SK-N-SH (cell line): ENCODE measurements around the gene DGCR2. TPM values are rescaled to one million over a fixed set of nuclear protein-coding genes. Genes with fewer than 3 reads are reported as not detected.

Experiments
- CTCF ChIA-PET: fragments of 300-600, 350-600 bp; formaldehyde crosslinking; extraction: SDS; loops from one replicate; lab custom pipeline; 2021; lab: Yijun Ruan, JAX
- POLR2A ChIA-PET: fragments of 350-600 bp; sonication (Branson Sonifier 250); formaldehyde crosslinking; extraction: SDS; loops from one replicate; lab custom pipeline; 2020; ENCODE audit warnings: antibody characterized with exemption, inconsistent platforms; lab: Yijun Ruan, JAX
- DNase-seq: peaks from one replicate; pipeline ENCODE4 v3.0.0; 2012
- H2AFZ ChIP-seq: fragments of 200-600 bp; sonication (generic); 2 replicates; pipeline ENCODE4 v1.8.1; 2016; ENCODE audit warnings: antibody characterized with exemption, mild to moderate bottlenecking, low read depth
- H3F3A ChIP-seq: fragments of 200-600 bp; sonication (generic); replicated peaks from 2 replicates; pipeline ENCODE3; 2016; ENCODE audit warnings: antibody characterized with exemption, mild to moderate bottlenecking; ENCODE audit not compliant: insufficient read depth
- H3K27ac ChIP-seq, 2 experiments: fragments of 200-500 bp in 1 of 2; fragments of 200-600 bp in 1 of 2; sonication (Bioruptor generic) in 1 of 2; sonication (generic), shearing (Covaris generic) in 1 of 2; 2 replicates each; pipeline versions ENCODE4 v1.5.1 to v1.6.1; 2014 to 2016; ENCODE audit warnings: low read depth in 2 of 2, inconsistent platforms in 1 of 2, low read length in 1 of 2, mild to moderate bottlenecking in 1 of 2, mixed read lengths in 1 of 2
- H3K27me3 ChIP-seq: fragments of 200-600 bp; sonication (generic), shearing (Covaris generic); 2 replicates; pipeline ENCODE4 v1.6.1; 2016; ENCODE audit warnings: mixed run types; ENCODE audit not compliant: insufficient read depth
- H3K36me3 ChIP-seq, 2 experiments: fragments of 200-500 bp in 1 of 2; fragments of 200-600 bp in 1 of 2; sonication (Bioruptor generic) in 1 of 2; sonication (generic) in 1 of 2; replicated peaks in 1 of 2; 2 replicates each; pipeline versions ENCODE3 to v1.5.1; 2014 to 2016; ENCODE audit warnings: low read length in 1 of 2, mild to moderate bottlenecking in 1 of 2; ENCODE audit not compliant: insufficient read depth in 2 of 2, control insufficient read depth in 1 of 2
- H3K4me1 ChIP-seq, 2 experiments: fragments of 200-500 bp in 1 of 2; fragments of 200-600 bp in 1 of 2; sonication (Bioruptor generic) in 1 of 2; sonication (generic), shearing (Covaris generic) in 1 of 2; 2 replicates each; pipeline versions ENCODE4 v1.5.1 to v1.6.1; 2014 to 2016; ENCODE audit warnings: low read depth in 1 of 2, low read length in 1 of 2, mixed run types in 1 of 2; ENCODE audit not compliant: insufficient read depth in 2 of 2, control insufficient read depth in 1 of 2
- H3K4me2 ChIP-seq: fragments of 200-600 bp; sonication (generic), shearing (Covaris generic); 2 replicates; pipeline ENCODE4 v1.6.1; 2017; ENCODE audit warnings: mixed run types
- H3K4me3 ChIP-seq, 2 experiments: fragments of 200-500 bp in 1 of 2; fragments of 200-600 bp in 1 of 2; sonication (Bioruptor generic) in 1 of 2; sonication (generic), shearing (Covaris generic) in 1 of 2; 2 replicates each; pipeline versions ENCODE4 v1.5.1 to v1.8.1; 2014 to 2016; ENCODE audit warnings: low read depth in 2 of 2, inconsistent platforms in 1 of 2, low read length in 1 of 2, mild to moderate bottlenecking in 1 of 2, mixed read lengths in 1 of 2, moderate library complexity in 1 of 2
- H3K79me2 ChIP-seq: fragments of 200-600 bp; sonication (generic); 2 replicates; pipeline ENCODE4 v1.8.1; 2017; ENCODE audit warnings: mild to moderate bottlenecking; ENCODE audit not compliant: insufficient read depth
- H3K9ac ChIP-seq: fragments of 200-600 bp; sonication (generic); 2 replicates; pipeline ENCODE4 v1.6.1; 2017; ENCODE audit warnings: mixed run types
- H3K9me2 ChIP-seq: fragments of 200-600 bp; sonication (generic); 2 replicates; pipeline ENCODE4 v1.6.1; 2017; ENCODE audit warnings: mixed run types
- H3K9me3 ChIP-seq: fragments of 200-600 bp; sonication (generic); 2 replicates; pipeline ENCODE4 v1.6.1; 2017; ENCODE audit warnings: mixed run types, mild to moderate bottlenecking, moderate library complexity
- H4K20me1 ChIP-seq: fragments of 200-600 bp; sonication (generic); 2 replicates; pipeline ENCODE4 v1.6.1; 2017; ENCODE audit warnings: mild to moderate bottlenecking, mixed run types; ENCODE audit not compliant: insufficient read depth
- ELF1 ChIP-seq: IDR thresholded peaks from 2 replicates; pipeline ENCODE4 v1.4.0; 2012
- FOSL2 ChIP-seq: IDR thresholded peaks from 2 replicates; pipeline ENCODE4 v1.4.0; 2012; ENCODE audit warnings: low read depth, mild to moderate bottlenecking, moderate library complexity, borderline replicate concordance
- FOXJ3 ChIP-seq: sonication (generic); formaldehyde crosslinking; IDR thresholded peaks from 2 replicates; pipeline ENCODE4 v1.5.1; 2020; ENCODE audit warnings: mild to moderate bottlenecking, missing genetic modification reagents
- GATA2 ChIP-seq: sonication (generic); formaldehyde crosslinking; IDR thresholded peaks from 2 replicates; pipeline ENCODE4 v1.5.0; 2020; ENCODE audit warnings: mild to moderate bottlenecking, missing genetic modification reagents
- MXI1 ChIP-seq: IDR thresholded peaks from 2 replicates; pipeline ENCODE4 v1.6.1; 2012; ENCODE audit warnings: mild to moderate bottlenecking, low read depth, low read length, improper control_type of control experiment
- NFIC ChIP-seq: IDR thresholded peaks from 2 replicates; pipeline ENCODE4 v1.4.0; 2012; ENCODE audit warnings: borderline replicate concordance
- RCOR1 ChIP-seq: fragments of 150-350 bp; IDR thresholded peaks from 2 replicates; pipeline ENCODE4 v1.6.1; 2017; ENCODE audit warnings: antibody characterized with exemption, low read length
- RFX5 ChIP-seq: IDR thresholded peaks from 2 replicates; pipeline ENCODE4 v1.6.1; 2012; ENCODE audit warnings: mild to moderate bottlenecking, improper control_type of control experiment, low read length
- TAF1 ChIP-seq: IDR thresholded peaks from 2 replicates; pipeline ENCODE4 v1.6.1; 2012; ENCODE audit warnings: low read depth, mild to moderate bottlenecking, low read length, moderate library complexity, borderline replicate concordance
- WGBS: methylation state at CpG from one replicate; pipeline ENCODE4 v1.1.6; 2017; ENCODE audit warnings: low lambda C conversion rate; 5-methylcytosine and 5-hydroxymethylcytosine counted together
- polyA plus RNA-seq, 3 experiments: library from polyadenylated mRNA; depleted of rRNA; stranded (reverse); fragments of >200 nt; gene quantifications; 2 replicates each; pipeline ENCODE4 v1.2.3, GENCODE V29; 2012
- TF ChIP-seq, protein P1 (sequence below): IDR thresholded peaks from 2 replicates; pipeline ENCODE4 v1.4.0; 2012; ENCODE audit warnings: low read depth

The DGCR2 gene
- polyA plus RNA-seq, 1 of the 3 experiments (the other 2 are of a cell fraction) = 30.4 TPM

DNA sequence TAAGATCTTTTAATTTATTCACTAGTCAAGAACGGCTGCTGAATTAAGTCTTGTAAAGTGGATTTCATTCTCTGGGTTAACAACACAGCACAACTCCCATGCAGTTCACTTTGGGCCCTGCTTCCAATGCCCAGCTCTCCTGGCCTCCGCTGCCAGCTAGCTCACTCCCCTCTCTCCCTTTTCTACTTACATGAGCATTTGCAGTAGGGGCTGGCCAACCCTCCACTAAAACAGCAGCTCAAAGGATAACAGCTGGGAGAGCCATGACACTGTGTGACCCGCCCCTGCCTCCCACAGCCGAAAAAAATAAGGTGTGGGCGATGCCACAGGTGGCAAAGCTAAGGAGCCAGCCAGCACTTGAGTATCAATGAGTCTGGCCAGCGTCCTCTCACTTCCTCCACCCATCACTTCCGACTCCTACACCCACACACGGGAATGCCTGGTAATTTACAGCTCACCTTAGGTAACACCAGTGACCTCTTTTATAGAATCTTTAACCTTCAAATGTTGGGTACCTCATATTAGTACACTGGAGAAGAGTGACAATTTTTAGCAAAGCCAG is 56.8 kb downstream of the DGCR2 start:
- no peak overlapping the region for H3K27ac ChIP-seq
- CTCF ChIA-PET = interaction anchor here (0.7 to 2.0 kb wide), 3 partner anchors 20 to 41 kb away, joined by 3 to 6 read pairs (median 3); no protein-coding TSS in a partner anchor
- H3K4me3 ChIP-seq = no peak overlapping the region
- H3K4me1 ChIP-seq = peaks cover 0 to 5% of the 10 kb centered on the region in 2 experiments; a peak in 1 of 4 replicates
- H3K27me3 ChIP-seq = no peaks in the 10 kb centered on the region
- H3K4me2 ChIP-seq = no peak overlapping the region
- peaks cover 3% of the 10 kb centered on the region for H3F3A ChIP-seq
- H3K9me3 ChIP-seq = no peaks in the 10 kb centered on the region
- POLR2A ChIA-PET = no interaction called here
- DNase-seq = no peak
- TF ChIP-seq GATA2 (CRISPR knock-in tag) = no peak
- no peak for TF ChIP-seq RCOR1
- TF ChIP-seq, all 33 proteins: peak for 0
- Histone ChIP-seq H2AFZ (no peak overlapping the region), H3K9ac (no peak overlapping the region), H3K79me2 (peaks cover 4% of the 10 kb centered on the region; the same call in 1 of the 2 replicates), H3K36me3 (peaks cover 5 to 37% of the 10 kb centered on the region in 2 experiments), H4K20me1 (peaks cover 15% of the 10 kb centered on the region), H3K9me2 (no peaks in the 10 kb centered on the region)
- 96% methylated on average over 8 of the region's 8 CpGs for WGBS

DNA sequence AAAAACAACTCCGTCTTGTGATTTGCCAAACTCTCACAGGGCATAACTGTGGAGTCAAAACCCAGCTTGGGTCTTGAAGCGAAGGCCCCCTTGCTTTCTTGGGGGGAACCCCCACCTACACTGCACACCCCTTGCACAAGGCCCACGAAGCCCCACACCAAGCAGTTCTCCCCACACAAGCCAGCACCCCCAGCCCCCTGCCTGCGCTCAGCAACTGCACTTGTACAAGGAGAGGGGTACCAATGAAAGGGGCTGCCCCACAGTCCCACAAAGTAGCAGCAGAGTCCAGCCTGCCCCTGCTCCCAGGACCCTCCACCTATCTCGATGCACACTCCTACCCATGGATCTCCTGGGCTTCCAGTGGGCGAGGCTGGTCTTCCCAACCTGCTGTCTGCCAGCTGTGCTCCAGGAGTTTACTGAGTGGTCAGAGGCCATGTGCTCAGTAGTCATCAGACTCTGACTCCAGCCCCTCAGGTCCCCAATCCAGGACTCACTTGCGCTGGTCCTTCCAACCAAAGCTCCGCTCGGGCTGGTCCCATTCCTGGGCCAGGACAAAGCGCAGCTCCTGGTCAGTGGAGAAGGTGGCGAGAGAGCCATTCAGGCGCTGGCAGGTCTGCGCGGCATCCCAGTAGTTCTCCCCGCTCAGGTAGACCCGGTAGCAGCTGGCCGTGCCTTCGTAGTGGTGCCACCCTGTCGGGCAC is 57.7 kb downstream of the DGCR2 start:
- CTCF ChIA-PET = interaction anchor here (1.3 to 2.0 kb wide), 4 partner anchors 9 to 42 kb away, joined by 3 to 6 read pairs (median 4); no protein-coding TSS in a partner anchor
- H3F3A ChIP-seq = peaks cover 3% of the 10 kb centered on the region

DNA sequence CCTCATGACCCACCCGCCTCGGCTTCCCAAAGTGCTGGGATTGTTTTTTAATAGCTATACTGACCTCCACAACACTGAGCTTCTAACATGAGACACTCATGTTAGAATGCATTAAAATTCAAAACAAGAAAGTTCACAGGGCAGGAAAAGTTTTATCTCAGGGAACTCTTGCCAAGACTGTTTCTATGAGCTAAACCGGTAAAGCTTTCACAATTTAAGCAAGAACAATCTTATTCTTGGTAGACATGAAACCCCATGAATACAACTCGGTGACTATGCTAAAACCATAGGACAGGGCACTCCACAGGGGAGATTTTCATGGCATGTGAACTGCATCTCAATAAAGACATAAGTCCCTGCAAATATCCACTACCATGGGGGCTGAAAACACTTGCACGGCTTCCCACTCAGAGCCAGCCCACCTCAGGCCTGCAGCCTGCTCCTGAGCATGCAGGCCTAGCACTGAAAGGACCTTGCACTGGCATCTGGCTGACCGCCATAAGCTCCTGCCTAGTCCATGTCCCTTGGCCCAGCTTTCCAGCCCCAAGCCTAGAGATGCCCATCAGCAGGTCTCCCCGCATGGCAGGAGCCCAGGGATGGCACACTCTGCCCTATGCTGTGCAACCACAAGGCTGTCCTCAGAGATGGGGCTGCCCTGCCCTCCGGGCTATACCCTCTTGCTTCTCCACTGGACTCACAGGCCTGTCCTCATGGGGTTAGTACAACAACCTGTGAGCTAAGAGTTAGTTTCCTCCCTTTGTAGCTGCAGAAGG is 58.4 kb downstream of the DGCR2 start:
- POLR2A ChIA-PET = no interaction called here
- Histone ChIP-seq H4K20me1 (peaks cover 15% of the 10 kb centered on the region), H3K9me2 (no peaks in the 10 kb centered on the region), H3K27ac (no peak overlapping the region), H3K9ac (no peak overlapping the region), H3F3A (peaks cover 3% of the 10 kb centered on the region), H3K4me3 (no peak overlapping the region), H3K9me3 (no peaks in the 10 kb centered on the region), H2AFZ (no peak overlapping the region), H3K36me3 (peaks cover 5 to 44% of the 10 kb centered on the region in 2 experiments), H3K27me3 (no peaks in the 10 kb centered on the region), H3K79me2 (peaks cover 4% of the 10 kb centered on the region; the same call in 1 of the 2 replicates), H3K4me2 (no peak overlapping the region), H3K4me1 (0 out of 4 replicates have a peak, but pooled peaks cover 0 to 5% of the 10 kb centered on the region in 2 experiments)
- DNase-seq = no peak
- CTCF ChIA-PET = interaction anchor here (1.3 to 2.0 kb wide), 3 partner anchors 9 to 43 kb away, joined by 3 to 6 read pairs (median 4); no protein-coding TSS in a partner anchor
- WGBS = 98% methylated on average over 4 of the region's 8 CpGs
- TF ChIP-seq MXI1 = no peak
- no peak for TF ChIP-seq ELF1
- no peak for TF ChIP-seq TAF1

More for the DNA sequence above, 57.7 kb downstream of the DGCR2 start:
- Histone ChIP-seq H3K4me2 (no peak overlapping the region), H3K9me3 (no peaks in the 10 kb centered on the region), H3K4me3 (no peak overlapping the region), H4K20me1 (peaks cover 15% of the 10 kb centered on the region), H3K9ac (no peak overlapping the region), H3K4me1 (0 out of 4 replicates have a peak, but pooled peaks cover 0 to 5% of the 10 kb centered on the region in 2 experiments), H2AFZ (no peak overlapping the region), H3K9me2 (no peaks in the 10 kb centered on the region), H3K79me2 (peaks cover 4% of the 10 kb centered on the region; the same call in 1 of the 2 replicates), H3K27ac (no peak overlapping the region), H3K27me3 (no peaks in the 10 kb centered on the region), H3K36me3 (peaks cover 5 to 37% of the 10 kb centered on the region in 2 experiments)
- TF ChIP-seq GATA2 (CRISPR knock-in tag) (no peak), FOSL2 (no peak), NFIC (no peak), RFX5 (no peak), TAF1 (no peak), FOXJ3 (CRISPR knock-in tag) (no peak)
- TF ChIP-seq, protein P1, sequence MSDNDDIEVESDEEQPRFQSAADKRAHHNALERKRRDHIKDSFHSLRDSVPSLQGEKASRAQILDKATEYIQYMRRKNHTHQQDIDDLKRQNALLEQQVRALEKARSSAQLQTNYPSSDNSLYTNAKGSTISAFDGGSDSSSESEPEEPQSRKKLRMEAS = no peak
- WGBS = 98% methylated on average over 16 of the region's 19 CpGs
- no peak for DNase-seq
- POLR2A ChIA-PET = no interaction called here
